LNCAP (cell line): Measurements from ENCODE around the gene DCUN1D3.

ENCODE experiments used
- TF ChIP-seq, protein P1 (sequence below): fragments of 450-650 bp; IDR thresholded peaks from 2 replicates; pipeline ENCODE4 v1.5.1; 2017; ENCODE audit warnings: mild to moderate bottlenecking

The DCUN1D3 gene

DNA sequence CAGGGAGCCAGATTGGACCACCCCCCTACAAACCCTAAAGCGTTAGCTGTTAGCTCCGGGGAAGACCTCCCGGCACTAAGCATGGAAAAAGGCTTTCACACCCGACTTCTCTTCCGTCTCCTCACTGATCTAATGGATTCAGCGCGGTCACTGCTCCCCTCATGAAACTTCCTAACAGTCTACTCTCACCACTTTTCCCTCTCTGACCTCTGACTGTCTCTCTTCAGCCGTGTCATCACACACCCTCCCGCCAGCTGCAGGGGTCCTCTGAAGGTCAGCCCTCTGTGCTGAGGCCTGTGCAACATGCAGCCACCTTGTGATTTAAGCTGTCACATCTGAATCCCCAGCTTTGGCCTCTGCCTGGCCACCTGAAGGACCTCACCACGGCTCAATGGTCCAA lies 16.1 kb upstream of the DCUN1D3 start:
- TF ChIP-seq, protein P1, sequence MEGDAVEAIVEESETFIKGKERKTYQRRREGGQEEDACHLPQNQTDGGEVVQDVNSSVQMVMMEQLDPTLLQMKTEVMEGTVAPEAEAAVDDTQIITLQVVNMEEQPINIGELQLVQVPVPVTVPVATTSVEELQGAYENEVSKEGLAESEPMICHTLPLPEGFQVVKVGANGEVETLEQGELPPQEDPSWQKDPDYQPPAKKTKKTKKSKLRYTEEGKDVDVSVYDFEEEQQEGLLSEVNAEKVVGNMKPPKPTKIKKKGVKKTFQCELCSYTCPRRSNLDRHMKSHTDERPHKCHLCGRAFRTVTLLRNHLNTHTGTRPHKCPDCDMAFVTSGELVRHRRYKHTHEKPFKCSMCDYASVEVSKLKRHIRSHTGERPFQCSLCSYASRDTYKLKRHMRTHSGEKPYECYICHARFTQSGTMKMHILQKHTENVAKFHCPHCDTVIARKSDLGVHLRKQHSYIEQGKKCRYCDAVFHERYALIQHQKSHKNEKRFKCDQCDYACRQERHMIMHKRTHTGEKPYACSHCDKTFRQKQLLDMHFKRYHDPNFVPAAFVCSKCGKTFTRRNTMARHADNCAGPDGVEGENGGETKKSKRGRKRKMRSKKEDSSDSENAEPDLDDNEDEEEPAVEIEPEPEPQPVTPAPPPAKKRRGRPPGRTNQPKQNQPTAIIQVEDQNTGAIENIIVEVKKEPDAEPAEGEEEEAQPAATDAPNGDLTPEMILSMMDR: no peak

DNA sequence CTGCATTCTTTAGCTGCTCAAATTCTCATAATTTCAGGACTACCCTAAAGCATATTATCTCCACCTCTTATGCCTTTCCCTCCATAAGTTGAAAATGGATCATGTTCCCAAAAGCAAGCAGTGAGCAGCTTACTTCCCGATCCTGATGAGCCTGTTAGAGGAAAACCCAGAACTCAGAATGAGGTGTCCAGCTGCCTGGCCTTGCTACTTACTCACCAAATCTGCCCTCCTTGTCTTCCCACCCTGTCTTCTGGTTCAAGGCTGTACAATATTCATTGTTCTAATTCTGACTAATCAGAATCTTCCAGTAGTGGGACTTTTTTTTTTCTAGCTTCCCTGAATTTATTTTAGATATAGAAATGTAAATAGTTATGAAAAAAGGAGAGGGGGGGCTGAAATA lies 11.2 kb upstream of the DCUN1D3 start:
- TF ChIP-seq, protein P1: no peak

DNA sequence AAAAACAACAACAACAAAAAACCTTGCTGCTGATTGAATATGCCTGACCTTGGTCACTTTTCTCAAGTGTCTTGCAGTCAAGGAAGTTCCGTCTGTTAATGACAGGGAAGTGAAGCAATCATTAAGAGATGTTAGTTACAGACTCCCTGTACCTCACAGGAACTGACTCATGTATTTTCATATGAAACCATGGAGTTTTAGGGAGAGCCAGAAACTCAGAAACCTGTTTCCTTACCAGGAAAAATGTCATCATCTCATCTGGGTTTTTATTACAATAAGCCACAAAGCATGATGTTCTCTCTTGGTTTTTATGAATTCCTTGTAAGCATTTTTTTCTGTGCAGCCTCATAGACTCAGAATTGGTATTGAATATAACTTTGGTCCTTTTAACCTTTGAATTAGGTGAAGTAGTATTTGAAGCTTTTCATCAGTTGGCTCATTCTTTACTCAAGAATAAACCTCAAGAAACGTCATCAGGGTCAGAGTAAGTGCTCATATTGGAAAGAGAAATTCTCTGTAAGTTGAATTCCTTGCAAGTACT lies 10.7 kb upstream of the DCUN1D3 start:
- TF ChIP-seq, protein P1: no peak

DNA sequence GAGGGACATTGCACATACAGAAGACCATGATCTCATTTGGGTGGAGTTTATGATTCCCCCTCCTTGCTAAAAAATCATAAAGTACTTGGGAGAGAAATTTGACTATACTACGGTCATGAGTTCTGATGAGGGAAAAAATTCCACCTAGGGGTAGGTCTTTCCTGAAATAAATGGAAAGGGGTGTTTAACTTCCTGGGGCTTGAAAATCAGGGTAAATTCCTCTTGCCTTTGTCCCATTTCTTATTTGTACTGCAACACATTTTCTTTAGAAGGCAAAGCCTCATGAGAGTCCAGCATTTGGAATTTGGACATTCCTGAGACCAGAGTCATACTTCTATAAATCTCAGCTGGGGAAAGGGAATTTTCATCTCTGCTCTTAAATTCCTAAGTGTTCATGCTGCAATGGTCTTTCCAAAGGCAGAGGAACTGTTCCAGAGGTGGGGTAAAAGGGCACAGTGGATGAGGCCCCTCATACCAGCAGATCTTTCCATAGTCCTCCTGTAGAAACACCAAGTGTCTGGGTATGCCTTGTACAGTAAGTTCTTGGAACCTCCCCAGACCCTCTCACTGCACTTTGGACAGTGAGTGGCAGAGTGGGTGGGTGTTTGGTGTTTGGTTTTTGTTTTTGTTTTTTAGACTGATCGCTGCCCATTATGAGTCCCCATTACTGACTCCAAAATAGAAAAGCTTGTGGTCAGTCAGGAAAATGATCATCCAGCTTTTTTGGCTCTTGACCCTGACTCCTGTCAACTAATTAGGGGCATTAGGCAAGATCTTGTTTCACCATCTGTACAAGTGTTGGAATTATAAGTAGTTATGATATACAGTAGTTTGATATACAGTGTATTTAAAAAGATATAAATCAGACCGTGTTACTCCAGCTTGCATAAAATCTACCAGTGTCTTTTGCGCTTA lies 6.4 kb upstream of the DCUN1D3 start:
- TF ChIP-seq, protein P1: no peak

DNA sequence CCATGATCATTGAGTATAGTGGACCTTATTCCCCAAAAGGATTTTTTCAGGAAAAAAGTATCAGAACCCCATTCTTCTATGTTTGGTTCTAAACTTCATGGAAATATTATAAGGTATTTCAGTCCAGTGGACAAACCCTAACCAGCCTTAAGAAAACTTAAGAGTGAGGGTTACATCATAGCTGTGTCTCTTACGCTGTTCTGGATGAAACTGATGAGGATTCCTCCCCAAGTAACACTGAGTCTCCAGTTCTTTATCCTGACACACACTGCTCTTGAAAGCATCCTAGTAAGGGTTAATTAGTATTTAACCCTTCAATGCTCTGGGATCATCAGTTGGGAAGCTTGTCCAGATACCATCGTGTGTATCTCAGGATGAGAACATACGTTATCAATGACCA lies 5.4 kb upstream of the DCUN1D3 start:
- TF ChIP-seq, protein P1: no peak

DNA sequence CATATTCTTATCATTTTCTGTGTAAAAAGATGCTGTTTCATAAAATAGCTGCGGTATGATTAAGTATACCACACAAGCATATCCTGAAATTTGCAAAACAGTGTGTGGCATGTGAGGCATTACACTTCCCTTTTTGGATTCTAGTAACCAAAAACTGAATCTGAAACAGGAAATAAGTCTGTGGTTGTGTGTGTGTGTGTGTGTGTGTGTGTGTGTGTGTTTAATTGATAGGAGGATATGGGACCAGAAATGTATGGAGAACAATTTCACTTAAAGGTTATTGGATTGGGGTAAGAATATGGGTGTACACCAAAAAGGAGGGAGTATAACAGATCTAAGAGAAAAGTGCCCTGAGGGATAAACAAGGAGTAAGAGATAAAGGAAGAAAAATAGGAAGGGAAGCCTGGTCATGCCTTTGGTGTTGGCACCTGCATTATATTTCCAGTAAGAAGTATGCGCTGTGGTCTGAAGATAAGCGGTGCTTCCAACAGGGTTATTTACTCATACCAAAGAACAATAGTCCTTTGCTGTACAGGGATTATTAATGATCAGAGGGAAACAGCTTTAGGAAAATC lies 4.4 kb upstream of the DCUN1D3 start:
- TF ChIP-seq, protein P1: no peak

DNA sequence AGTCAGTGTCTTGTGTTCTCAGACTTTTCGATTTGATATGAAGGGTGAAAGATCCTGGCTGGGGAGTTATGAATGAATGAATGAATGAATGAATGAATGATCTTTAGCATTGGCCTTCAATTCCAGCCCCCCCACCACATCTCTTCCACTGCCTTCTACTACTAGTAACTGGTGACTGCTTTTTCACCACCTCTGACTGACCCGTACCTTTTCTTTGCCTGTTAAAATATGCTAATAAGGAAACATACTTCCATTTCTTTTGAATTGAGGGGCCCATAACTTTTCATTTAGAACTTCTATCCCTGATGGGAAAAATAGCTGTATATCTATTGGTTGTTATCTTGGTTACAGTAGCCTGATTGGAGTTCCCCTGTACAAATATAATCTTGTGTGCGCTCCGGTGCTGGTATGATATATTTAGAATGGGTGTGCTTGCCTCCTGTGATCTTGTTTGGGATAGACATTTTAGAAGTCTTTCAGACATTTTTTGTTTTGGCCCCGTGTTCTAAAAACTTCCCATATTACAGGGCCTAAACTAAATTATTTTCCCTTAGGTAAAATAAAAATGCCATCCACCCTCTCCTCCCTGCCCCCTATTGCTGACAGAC lies 3.8 kb upstream of the DCUN1D3 start:
- TF ChIP-seq, protein P1: no peak
